PC-3 (cell line): ENCODE results near the gene HCN4. TPM values are rescaled to one million over a fixed set of nuclear protein-coding genes. Genes with fewer than 3 reads are reported as not detected.
"Not testable (repeated sequence)": the region's sequence is repeated elsewhere in the genome, so short reads cannot be mapped to it uniquely, and the experiment has no call there.

Source experiments
- ATAC-seq: fragments of 200-7000 bp; cut with Tn5 transposase; 2 replicates; pipeline ENCODE4 v1.9.1; 2020; ENCODE audit warnings: mild to moderate bottlenecking, moderate library complexity
- Bru-seq: library from RNA; stranded (reverse); fragments of 400-500 nt; gene quantifications from one replicate; lab custom pipeline; 2021; lab: Mats Ljungman, UMichigan
- BruChase-seq, 2 experiments: library from RNA; stranded (reverse); fragments of 400-500 nt; gene quantifications; one replicate each; lab custom pipeline; 2021; lab: Mats Ljungman, UMichigan
- BruUV-seq: library from RNA; stranded (reverse); fragments of 400-500 nt; replicated peaks from 2 replicates; lab custom pipeline; 2021; lab: Mats Ljungman, UMichigan
- CTCF ChIA-PET: fragments of 300-600 bp; sonication (Branson Sonifier 250); formaldehyde crosslinking; loops from one replicate; lab custom pipeline; 2022; ENCODE audit warnings: antibody characterized with exemption; lab: Charles Lee
- POLR2A ChIA-PET: fragments of 300-600 bp; sonication (Branson Sonifier 250); formaldehyde crosslinking; loops from one replicate; lab custom pipeline; 2022; ENCODE audit warnings: antibody characterized with exemption; ENCODE audit not compliant: unreplicated experiment; lab: Charles Lee
- DNase-seq: peaks from one replicate; pipeline ENCODE4 v3.0.0-alpha.2; 2015
- H2AFZ ChIP-seq: fragments of 300-600 bp; sonication (generic); 2 replicates; pipeline ENCODE4 v1.6.0; 2016; ENCODE audit warnings: antibody characterized with exemption, low read length
- H3F3A ChIP-seq: fragments of 300-600 bp; sonication (generic); one replicate; pipeline ENCODE4 v1.6.0; 2017; ENCODE audit warnings: antibody characterized with exemption, low read length, control low read depth, mild to moderate bottlenecking; ENCODE audit not compliant: unreplicated experiment
- H3K27ac ChIP-seq: fragments of 300-600 bp; sonication (generic); 2 replicates; pipeline ENCODE4 v1.5.1; 2016; ENCODE audit warnings: mild to moderate bottlenecking, low read length
- H3K27me3 ChIP-seq: fragments of 300-600 bp; sonication (generic); 2 replicates; pipeline ENCODE4 v1.6.1; 2016; ENCODE audit warnings: low read length, mixed read lengths
- H3K36me3 ChIP-seq: fragments of 300-600 bp; sonication (generic); 2 replicates; pipeline ENCODE4 v1.6.1; 2016; ENCODE audit warnings: low read depth, mixed run types, low read length, mixed read lengths
- H3K4me1 ChIP-seq: fragments of 300-600 bp; sonication (generic); 2 replicates; pipeline ENCODE4 v1.5.1; 2016; ENCODE audit warnings: low read length; ENCODE audit not compliant: insufficient read depth
- H3K4me2 ChIP-seq: fragments of 300-600 bp; sonication (generic); 2 replicates; pipeline ENCODE4 v1.6.0; 2016; ENCODE audit warnings: low read length
- H3K4me3 ChIP-seq: fragments of 300-600 bp; sonication (generic); 2 replicates; pipeline ENCODE4 v1.5.1; 2016; ENCODE audit warnings: mild to moderate bottlenecking, low read length, mixed read lengths
- H3K79me2 ChIP-seq: fragments of 300-600 bp; sonication (generic); 2 replicates; pipeline ENCODE4 v1.6.1; 2017; ENCODE audit warnings: low read length, mixed read lengths
- H3K9ac ChIP-seq: fragments of 300-600 bp; sonication (generic); 2 replicates; pipeline ENCODE4 v1.6.0; 2016; ENCODE audit warnings: mild to moderate bottlenecking, low read length
- H3K9me2 ChIP-seq: fragments of 300-600 bp; sonication (generic); replicated peaks from 2 replicates; pipeline ENCODE4 v1.6.1; 2016; ENCODE audit warnings: mixed run types, low read length, mixed read lengths
- H3K9me3 ChIP-seq: fragments of 300-600 bp; sonication (generic); 2 replicates; pipeline ENCODE4 v1.6.1; 2016; ENCODE audit warnings: low read length, mixed read lengths
- H4K20me1 ChIP-seq: fragments of 300-600 bp; sonication (generic); 2 replicates; pipeline ENCODE4 v1.6.1; 2016; ENCODE audit warnings: low read length, mixed read lengths
- CTCF ChIP-seq: fragments of 300-600 bp; sonication (generic); conservative IDR thresholded peaks from 2 replicates; pipeline ENCODE4 v1.5.1; 2017; ENCODE audit warnings: antibody characterized with exemption, low read depth, mild to moderate bottlenecking, low read length
- EZH2 ChIP-seq: fragments of 300-600 bp; sonication (generic); IDR thresholded peaks from one replicate; pipeline ENCODE4 v1.6.1; 2017; ENCODE audit warnings: antibody characterized with exemption, mild to moderate bottlenecking, low read length; ENCODE audit not compliant: unreplicated experiment
- EZH2phosphoT487 ChIP-seq: fragments of 300-600 bp; sonication (generic); IDR thresholded peaks from 2 replicates; pipeline ENCODE4 v1.6.1; 2018; ENCODE audit warnings: mild to moderate bottlenecking, antibody characterized with exemption, low read length, borderline replicate concordance
- intact Hi-C: fragments of 100-400 bp; cut with micrococcal nuclease; formaldehyde crosslinking; loops from 2 replicates; pipeline ENCODE4 v1.9.0; 2023
- long read RNA-seq: library from polyadenylated mRNA; unstranded; transcript quantifications from one replicate; pipeline ENCODE4 v2.0.0, GENCODE V29; 2021; ENCODE audit not compliant: unreplicated experiment
- total RNA-seq: library from RNA; depleted of rRNA; stranded (reverse); fragments of >200 nt; gene quantifications from 2 replicates; pipeline ENCODE4 v1.2.3, GENCODE V29; 2014; rRNA removed

Gene HCN4
- total RNA-seq: not detected in 2 replicates
- Bru-seq, nascent RNA: not detected
- BruChase-seq, experiment 1, labeled RNA remaining after a 6-hour chase: percentile 3 among the genes with signal in this experiment
- percentile 5 among the genes with signal in this experiment for BruChase-seq, experiment 2, labeled RNA remaining after a 2-hour chase
- long read RNA-seq: 0 reads

GRCh38 chr15:73368301-73369136, at the start of gene HCN4:
TSS of gene HCN4 (minus strand) at chr15:73368958. CDS start at chr15:73368270, 688 bp downstream.
- H3K9me3 ChIP-seq: no peaks in the 10 kb centered on the region
- H3K79me2 ChIP-seq: no peaks in the 10 kb centered on the region
- ChIA-PET POLR2A (no interaction called here), CTCF (no interaction called here)
- H3K4me1 ChIP-seq: no peaks in the 10 kb centered on the region
- H3F3A ChIP-seq: no peaks in the 10 kb centered on the region
- intact Hi-C loops: no loop called here
- H3K27me3 ChIP-seq: peaks cover 87% of the 10 kb centered on the region
- no peak within 1 kb of the TSS for H3K27ac ChIP-seq
- DNase-seq (no peak), ATAC-seq (no peak)
- H3K4me3 ChIP-seq: no peak within 1 kb of the TSS
- H4K20me1 ChIP-seq: no peaks in the 10 kb centered on the region
- no peaks in the 10 kb centered on the region for H3K9me2 ChIP-seq
- no peak within 1 kb of the TSS for H3K9ac ChIP-seq
- H3K4me2 ChIP-seq: no peak within 1 kb of the TSS
- H3K36me3 ChIP-seq: no peaks in the 10 kb centered on the region
- H2AFZ ChIP-seq: no peak within 1 kb of the TSS
- no TSS peak for BruUV-seq
- TF ChIP-seq EZH2 (peak; percentile 78), EZH2phosphoT487 (peak; percentile 15; the same call in 1 of the 2 replicates), CTCF (no peak)

- Histone ChIP-seq H3K36me3 (no peaks in the 10 kb centered on the region), H4K20me1 (no peaks in the 10 kb centered on the region), H3K79me2 (no peaks in the 10 kb centered on the region), H2AFZ (no peak overlapping the region), H3K9ac (no peak overlapping the region), H3K27ac (no peak overlapping the region), H3K4me3 (no peak overlapping the region), H3K9me2 (no peaks in the 10 kb centered on the region), H3K27me3 (peaks cover 5% of the 10 kb centered on the region; the same call in 1 of the 2 replicates), H3K9me3 (no peaks in the 10 kb centered on the region), H3K4me2 (no peak overlapping the region), H3F3A (no peaks in the 10 kb centered on the region), H3K4me1 (no peaks in the 10 kb centered on the region)
- BruUV-seq: no TSS peak
- ChIA-PET POLR2A (no interaction called here), CTCF (no interaction called here)
- no peak for ATAC-seq
- no peak for DNase-seq
- no peak for TF ChIP-seq EZH2phosphoT487
- TF ChIP-seq EZH2: no peak
- no peak for TF ChIP-seq CTCF
- intact Hi-C loops: no loop called here
These were observed 46.1 kb upstream of the HCN4 start for GRCh38 chr15:73414876-73415275.

GRCh38 chr15:73403171-73403570, 34.4 kb upstream of the HCN4 start:
- no peak overlapping the region for H3K4me3 ChIP-seq
- H3F3A ChIP-seq: no peaks in the 10 kb centered on the region
- DNase-seq (no peak), ATAC-seq (no peak)
- H3K9ac ChIP-seq: no peak overlapping the region
- intact Hi-C loops: no loop called here
- H2AFZ ChIP-seq: no peak overlapping the region
- H3K27me3 ChIP-seq: peaks cover 11% of the 10 kb centered on the region; the same call in 1 of the 2 replicates
- no peaks in the 10 kb centered on the region for H3K36me3 ChIP-seq
- POLR2A ChIA-PET: no interaction called here
- H3K4me1 ChIP-seq: no peaks in the 10 kb centered on the region
- H4K20me1 ChIP-seq: no peaks in the 10 kb centered on the region
- no TSS peak for BruUV-seq
- no peaks in the 10 kb centered on the region for H3K9me3 ChIP-seq
- H3K27ac ChIP-seq: no peak overlapping the region
- no peak overlapping the region for H3K4me2 ChIP-seq
- no peaks in the 10 kb centered on the region for H3K79me2 ChIP-seq
- TF ChIP-seq EZH2phosphoT487 (no peak), CTCF (no peak), EZH2 (no peak)
- CTCF ChIA-PET: no interaction called here
- H3K9me2 ChIP-seq: no peaks in the 10 kb centered on the region

- H3F3A ChIP-seq, H3K4me3 ChIP-seq, H3K9ac ChIP-seq, POLR2A ChIA-PET, H3K4me2 ChIP-seq, ATAC-seq, H3K4me1 ChIP-seq, H3K36me3 ChIP-seq, H2AFZ ChIP-seq, H3K27ac ChIP-seq, CTCF ChIA-PET, H3K79me2 ChIP-seq, DNase-seq, H3K9me2 ChIP-seq, H3K9me3 ChIP-seq, H4K20me1 ChIP-seq, intact Hi-C loops, BruUV-seq: not testable (repeated sequence)
- H3K27me3 ChIP-seq: peaks cover 11% of the 10 kb centered on the region; the same call in 1 of the 2 replicates
These were observed 31.5 kb upstream of the HCN4 start for GRCh38 chr15:73400222-73400621.
